Right renal cortex interstitium (tissue), 3 donors: ENCODE results near the gene ACTL9. TPM values are rescaled to one million over a fixed set of nuclear protein-coding genes. Genes with fewer than 3 reads are reported as not detected.

Source experiments
- DNase-seq, 3 donors: peaks; one replicate each; pipeline ENCODE4 v3.0.0-alpha.2; 2013; ENCODE audit warnings: low read depth in 3 of 3, low spot score in 2 of 3
- polyA plus RNA-seq, 3 donors: library from polyadenylated mRNA; unstranded; fragments of 120-200 nt; gene quantifications; one replicate each; pipeline ENCODE4 v1.2.1, GENCODE V29; 2013; ENCODE audit not compliant: insufficient read length in 3 of 3

The ACTL9 gene
- polyA plus RNA-seq, 3 donors, result not detected

- DNase-seq, result peak in 1 of 3 donors; percentile 8
These were observed 43.8 kb downstream of the ACTL9 start for GRCh38 chr19:8654591-8655339.

- no peak for DNase-seq
These were observed 50.4 kb downstream of the ACTL9 start for GRCh38 chr19:8648240-8648639.

Other genes starting within 250 kb of the ACTL9 start
- gene PRAM1, start 196.2 kb downstream of the ACTL9 start, polyA plus RNA-seq, result 1 to 10 TPM in 1 of 3 donors, under 1 TPM in 2; 0.39 to 1.6 (median 0.76) TPM
- 10 to 100 TPM; 16.3 to 19.8 (median 16.7) TPM for gene ZNF414, start 184.6 kb downstream of the ACTL9 start, polyA plus RNA-seq
- gene MYO1F, start 121.4 kb downstream of the ACTL9 start, polyA plus RNA-seq, result 1 to 10 TPM; 2.4 to 4.8 (median 3.3) TPM
- 10 to 100 TPM; 23.1 to 29.9 (median 27.7) TPM for gene ADAMTS10, start 88.1 kb downstream of the ACTL9 start, polyA plus RNA-seq
- not detected for gene NFILZ, start 68.2 kb downstream of the ACTL9 start, polyA plus RNA-seq
- not detected for gene OR2Z1, start 22.8 kb upstream of the ACTL9 start, polyA plus RNA-seq
- 10 to 100 TPM; 40.6 to 45.8 (median 44.2) TPM for gene ZNF558, start 133.5 kb upstream of the ACTL9 start, polyA plus RNA-seq
- gene MBD3L1, start 133.6 kb upstream of the ACTL9 start, polyA plus RNA-seq, result not detected